K562 (cell line): ENCODE data around the gene LRP10. TPM values are rescaled to one million over a fixed set of nuclear protein-coding genes. Genes with fewer than 3 reads are reported as not detected.

Experiments
- CAMTA2 ChIP-seq: fragments of 250-450 bp; sonication (Bioruptor Pico); conservative IDR thresholded peaks from 2 replicates; pipeline ENCODE4 v1.5.1; 2022
- CC2D1A ChIP-seq: fragments of 450-650 bp; IDR thresholded peaks from 2 replicates; pipeline ENCODE4 v1.6.1; 2017; ENCODE audit warnings: mild to moderate bottlenecking
- NFRKB ChIP-seq: fragments of 450-650 bp; IDR thresholded peaks from 2 replicates; pipeline ENCODE4 v1.6.1; 2016; ENCODE audit warnings: low read depth
- PHF8 ChIP-seq: fragments of 200-600 bp; sonication (generic); IDR thresholded peaks from 2 replicates; pipeline ENCODE4 v1.6.1; 2012; ENCODE audit warnings: mixed run types, mild to moderate bottlenecking, inconsistent platforms, low read length, moderate library complexity, borderline replicate concordance
- POLR2AphosphoS2 ChIP-seq: IDR thresholded peaks from 2 replicates; pipeline ENCODE4 v1.6.1; 2012; ENCODE audit warnings: low read length, improper control_type of control experiment
- POLR2AphosphoS5 ChIP-seq: IDR thresholded peaks from 2 replicates; pipeline ENCODE4 v1.6.1; 2011; ENCODE audit warnings: mild to moderate bottlenecking, low read depth, low read length, moderate library complexity; ENCODE audit not compliant: control insufficient read depth, insufficient read depth
- RAD21 ChIP-seq, 2 experiments: fragments of 250-450 bp in 1 of 2; fragments of 450-650 bp in 1 of 2; sonication (Bioruptor Pico) in 1 of 2; formaldehyde crosslinking in 1 of 2; IDR thresholded peaks in 1 of 2; conservative IDR thresholded peaks in 1 of 2; 2 replicates each; pipeline versions ENCODE4 v1.4.0 to v1.8.0; 2020 to 2022; ENCODE audit warnings: mild to moderate bottlenecking in 2 of 2, moderate library complexity in 1 of 2
- XRCC4 ChIP-seq: IDR thresholded peaks from one replicate; pipeline ENCODE4 v1.6.1; 2011; ENCODE audit not compliant: insufficient read depth, insufficient read length; ENCODE audit errors: extremely low read depth
- ZNF12 ChIP-seq: sonication (generic); formaldehyde crosslinking; IDR thresholded peaks from 2 replicates; pipeline ENCODE4 v1.4.0; 2020; ENCODE audit warnings: mild to moderate bottlenecking, missing genetic modification reagents
- ZNF347 ChIP-seq: fragments of 450-650 bp; formaldehyde crosslinking; IDR thresholded peaks from 2 replicates; pipeline ENCODE4 v1.4.0; 2020; ENCODE audit warnings: low read depth, mild to moderate bottlenecking, moderate library complexity
- polyA plus RNA-seq, 8 experiments: library from polyadenylated mRNA; depleted of rRNA in 4 of 8; stranded (reverse) in 5 of 8; unstranded in 3 of 8; fragments of >200 nt; fragmentation: Nextera tagmentation in 2 of 8; fragmentation: Illumina TruSeq in 1 of 8; extraction: Ambion mirVana in 2 of 8; extraction: Trizol in 1 of 8; gene quantifications; 2 replicates each; pipeline versions ENCODE4 v1.2.1 to v1.2.3, GENCODE V29; 2011 to 2014; ENCODE audit warnings: inconsistent platforms in 1 of 8, missing spikeins in 1 of 8
- total RNA-seq, 7 experiments: library from RNA; depleted of rRNA in 6 of 7; stranded (reverse); fragments of >200 nt in 6 of 7; fragmentation: Illumina TruSeq in 2 of 7; extraction: Trizol in 2 of 7; gene quantifications; 2 replicates each; pipeline versions ENCODE4 v1.2.1 to v1.2.3, GENCODE V29; 2011 to 2021; ENCODE audit warnings: low replicate concordance in 1 of 7
- TF ChIP-seq, protein P1 (sequence below): fragments of 250-450 bp; sonication (Bioruptor Pico); IDR thresholded peaks from 2 replicates; pipeline ENCODE4 v1.4.0; 2020
- TF ChIP-seq, protein P2 (sequence below): sonication (generic); formaldehyde crosslinking; IDR thresholded peaks from 2 replicates; pipeline ENCODE4 v1.8.0; 2023; ENCODE audit warnings: mild to moderate bottlenecking, missing genetic modification reagents
- TF ChIP-seq, protein P3 (sequence below): fragments of 450-650 bp; IDR thresholded peaks from 2 replicates; pipeline ENCODE4 v1.6.1; 2016
- TF ChIP-seq, protein P4 (sequence below): fragments of 450-650 bp; formaldehyde crosslinking; IDR thresholded peaks from 2 replicates; pipeline ENCODE4 v1.4.0; 2022; ENCODE audit warnings: missing genetic modification characterization
- TF ChIP-seq, protein P5 (sequence below): fragments of 450-650 bp; formaldehyde crosslinking; IDR thresholded peaks from 2 replicates; pipeline ENCODE4 v1.4.0; 2020; ENCODE audit warnings: mild to moderate bottlenecking, moderate library complexity

LRP10 gene
- total and polyA plus RNA-seq, 9 of the 15 experiments (the other 6 are each of a cell fraction or from before 2014, with no cell fraction given) = 1.3 to 45.5 (median 10.9) TPM

DNA sequence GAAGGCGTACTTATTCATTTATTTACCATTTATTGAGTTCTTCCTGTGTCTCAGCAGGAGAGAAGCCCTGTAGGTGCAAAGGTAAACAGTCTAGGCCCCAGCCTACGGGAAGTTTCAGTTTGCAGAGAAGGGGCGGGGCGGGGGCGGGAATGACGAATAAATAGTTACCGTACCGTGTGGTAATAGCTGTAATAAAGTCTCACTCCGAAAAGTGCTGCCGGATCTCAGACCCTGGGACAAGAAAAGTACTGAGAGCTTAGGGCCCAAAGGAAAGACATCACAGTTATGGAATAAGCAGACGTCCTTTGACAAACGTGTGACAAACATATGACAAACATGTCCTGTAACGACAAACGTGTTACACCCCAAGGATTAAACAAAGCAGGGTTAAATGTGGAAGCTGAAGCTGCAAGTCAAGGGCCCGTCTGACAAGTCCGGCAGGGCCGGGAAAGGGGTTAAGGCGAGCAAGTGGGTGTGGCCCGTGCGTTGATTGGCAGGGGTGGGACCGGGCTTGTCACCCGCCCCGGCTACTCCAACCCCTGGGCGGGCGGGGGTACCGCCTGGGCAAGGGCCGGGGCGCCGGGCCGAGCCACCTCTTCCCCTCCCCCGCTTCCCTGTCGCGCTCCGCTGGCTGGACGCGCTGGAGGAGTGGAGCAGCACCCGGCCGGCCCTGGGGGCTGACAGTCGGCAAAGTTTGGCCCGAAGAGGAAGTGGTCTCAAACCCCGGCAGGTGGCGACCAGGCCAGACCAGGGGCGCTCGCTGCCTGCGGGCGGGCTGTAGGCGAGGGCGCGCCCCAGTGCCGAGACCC lies at the start of gene LRP10 (continued):
- TF ChIP-seq, protein P1, sequence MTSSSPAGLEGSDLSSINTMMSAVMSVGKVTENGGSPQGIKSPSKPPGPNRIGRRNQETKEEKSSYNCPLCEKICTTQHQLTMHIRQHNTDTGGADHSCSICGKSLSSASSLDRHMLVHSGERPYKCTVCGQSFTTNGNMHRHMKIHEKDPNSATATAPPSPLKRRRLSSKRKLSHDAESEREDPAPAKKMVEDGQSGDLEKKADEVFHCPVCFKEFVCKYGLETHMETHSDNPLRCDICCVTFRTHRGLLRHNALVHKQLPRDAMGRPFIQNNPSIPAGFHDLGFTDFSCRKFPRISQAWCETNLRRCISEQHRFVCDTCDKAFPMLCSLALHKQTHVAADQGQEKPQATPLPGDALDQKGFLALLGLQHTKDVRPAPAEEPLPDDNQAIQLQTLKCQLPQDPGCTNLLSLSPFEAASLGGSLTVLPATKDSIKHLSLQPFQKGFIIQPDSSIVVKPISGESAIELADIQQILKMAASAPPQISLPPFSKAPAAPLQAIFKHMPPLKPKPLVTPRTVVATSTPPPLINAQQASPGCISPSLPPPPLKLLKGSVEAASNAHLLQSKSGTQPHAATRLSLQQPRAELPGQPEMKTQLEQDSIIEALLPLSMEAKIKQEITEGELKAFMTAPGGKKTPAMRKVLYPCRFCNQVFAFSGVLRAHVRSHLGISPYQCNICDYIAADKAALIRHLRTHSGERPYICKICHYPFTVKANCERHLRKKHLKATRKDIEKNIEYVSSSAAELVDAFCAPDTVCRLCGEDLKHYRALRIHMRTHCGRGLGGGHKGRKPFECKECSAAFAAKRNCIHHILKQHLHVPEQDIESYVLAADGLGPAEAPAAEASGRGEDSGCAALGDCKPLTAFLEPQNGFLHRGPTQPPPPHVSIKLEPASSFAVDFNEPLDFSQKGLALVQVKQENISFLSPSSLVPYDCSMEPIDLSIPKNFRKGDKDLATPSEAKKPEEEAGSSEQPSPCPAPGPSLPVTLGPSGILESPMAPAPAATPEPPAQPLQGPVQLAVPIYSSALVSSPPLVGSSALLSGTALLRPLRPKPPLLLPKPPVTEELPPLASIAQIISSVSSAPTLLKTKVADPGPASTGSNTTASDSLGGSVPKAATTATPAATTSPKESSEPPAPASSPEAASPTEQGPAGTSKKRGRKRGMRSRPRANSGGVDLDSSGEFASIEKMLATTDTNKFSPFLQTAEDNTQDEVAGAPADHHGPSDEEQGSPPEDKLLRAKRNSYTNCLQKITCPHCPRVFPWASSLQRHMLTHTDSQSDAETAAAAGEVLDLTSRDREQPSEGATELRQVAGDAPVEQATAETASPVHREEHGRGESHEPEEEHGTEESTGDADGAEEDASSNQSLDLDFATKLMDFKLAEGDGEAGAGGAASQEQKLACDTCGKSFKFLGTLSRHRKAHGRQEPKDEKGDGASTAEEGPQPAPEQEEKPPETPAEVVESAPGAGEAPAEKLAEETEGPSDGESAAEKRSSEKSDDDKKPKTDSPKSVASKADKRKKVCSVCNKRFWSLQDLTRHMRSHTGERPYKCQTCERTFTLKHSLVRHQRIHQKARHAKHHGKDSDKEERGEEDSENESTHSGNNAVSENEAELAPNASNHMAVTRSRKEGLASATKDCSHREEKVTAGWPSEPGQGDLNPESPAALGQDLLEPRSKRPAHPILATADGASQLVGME (CRISPR knock-in tag) = no peak; the same call in 1 of the 2 replicates
- TF ChIP-seq, protein P2, sequence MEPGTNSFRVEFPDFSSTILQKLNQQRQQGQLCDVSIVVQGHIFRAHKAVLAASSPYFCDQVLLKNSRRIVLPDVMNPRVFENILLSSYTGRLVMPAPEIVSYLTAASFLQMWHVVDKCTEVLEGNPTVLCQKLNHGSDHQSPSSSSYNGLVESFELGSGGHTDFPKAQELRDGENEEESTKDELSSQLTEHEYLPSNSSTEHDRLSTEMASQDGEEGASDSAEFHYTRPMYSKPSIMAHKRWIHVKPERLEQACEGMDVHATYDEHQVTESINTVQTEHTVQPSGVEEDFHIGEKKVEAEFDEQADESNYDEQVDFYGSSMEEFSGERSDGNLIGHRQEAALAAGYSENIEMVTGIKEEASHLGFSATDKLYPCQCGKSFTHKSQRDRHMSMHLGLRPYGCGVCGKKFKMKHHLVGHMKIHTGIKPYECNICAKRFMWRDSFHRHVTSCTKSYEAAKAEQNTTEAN (CRISPR knock-in tag) = no peak
- TF ChIP-seq POLR2AphosphoS5 (peak; percentile 88), CC2D1A (no peak), NFRKB (no peak), CAMTA2 (CRISPR knock-in tag) (no peak), PHF8 (peak; percentile 48; the same call in 1 of the 2 replicates), XRCC4 (no peak), POLR2AphosphoS2 (0 out of 2 replicates have a peak, but pooled peaks have one; percentile 62), ZNF12 (CRISPR knock-in tag) (no peak; the same call in none of the 2 replicates), RAD21 (CRISPR knock-in tag; conservative IDR thresholded peaks at IDR 0.05 in 1 of 2, IDR thresholded peaks at IDR 0.05 in 1 of 2) (0 out of 4 replicates have a peak, but pooled peaks of 1 of the 2 experiments have one; percentile 10), ZNF347 (no peak)
- TF ChIP-seq, protein P3, sequence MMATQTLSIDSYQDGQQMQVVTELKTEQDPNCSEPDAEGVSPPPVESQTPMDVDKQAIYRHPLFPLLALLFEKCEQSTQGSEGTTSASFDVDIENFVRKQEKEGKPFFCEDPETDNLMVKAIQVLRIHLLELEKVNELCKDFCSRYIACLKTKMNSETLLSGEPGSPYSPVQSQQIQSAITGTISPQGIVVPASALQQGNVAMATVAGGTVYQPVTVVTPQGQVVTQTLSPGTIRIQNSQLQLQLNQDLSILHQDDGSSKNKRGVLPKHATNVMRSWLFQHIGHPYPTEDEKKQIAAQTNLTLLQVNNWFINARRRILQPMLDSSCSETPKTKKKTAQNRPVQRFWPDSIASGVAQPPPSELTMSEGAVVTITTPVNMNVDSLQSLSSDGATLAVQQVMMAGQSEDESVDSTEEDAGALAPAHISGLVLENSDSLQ = peak; percentile 99
- TF ChIP-seq, protein P4, sequence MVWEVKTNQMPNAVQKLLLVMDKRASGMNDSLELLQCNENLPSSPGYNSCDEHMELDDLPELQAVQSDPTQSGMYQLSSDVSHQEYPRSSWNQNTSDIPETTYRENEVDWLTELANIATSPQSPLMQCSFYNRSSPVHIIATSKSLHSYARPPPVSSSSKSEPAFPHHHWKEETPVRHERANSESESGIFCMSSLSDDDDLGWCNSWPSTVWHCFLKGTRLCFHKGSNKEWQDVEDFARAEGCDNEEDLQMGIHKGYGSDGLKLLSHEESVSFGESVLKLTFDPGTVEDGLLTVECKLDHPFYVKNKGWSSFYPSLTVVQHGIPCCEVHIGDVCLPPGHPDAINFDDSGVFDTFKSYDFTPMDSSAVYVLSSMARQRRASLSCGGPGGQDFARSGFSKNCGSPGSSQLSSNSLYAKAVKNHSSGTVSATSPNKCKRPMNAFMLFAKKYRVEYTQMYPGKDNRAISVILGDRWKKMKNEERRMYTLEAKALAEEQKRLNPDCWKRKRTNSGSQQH (CRISPR knock-in tag) = no peak
- TF ChIP-seq, protein P5, sequence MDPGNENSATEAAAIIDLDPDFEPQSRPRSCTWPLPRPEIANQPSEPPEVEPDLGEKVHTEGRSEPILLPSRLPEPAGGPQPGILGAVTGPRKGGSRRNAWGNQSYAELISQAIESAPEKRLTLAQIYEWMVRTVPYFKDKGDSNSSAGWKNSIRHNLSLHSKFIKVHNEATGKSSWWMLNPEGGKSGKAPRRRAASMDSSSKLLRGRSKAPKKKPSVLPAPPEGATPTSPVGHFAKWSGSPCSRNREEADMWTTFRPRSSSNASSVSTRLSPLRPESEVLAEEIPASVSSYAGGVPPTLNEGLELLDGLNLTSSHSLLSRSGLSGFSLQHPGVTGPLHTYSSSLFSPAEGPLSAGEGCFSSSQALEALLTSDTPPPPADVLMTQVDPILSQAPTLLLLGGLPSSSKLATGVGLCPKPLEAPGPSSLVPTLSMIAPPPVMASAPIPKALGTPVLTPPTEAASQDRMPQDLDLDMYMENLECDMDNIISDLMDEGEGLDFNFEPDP (CRISPR knock-in tag) = 0 out of 2 replicates have a peak, but pooled peaks have one; percentile 27
